ES-I3 (cell line): ENCODE data around the gene KRTAP5-11.
"Not testable (repeated sequence)": the region's sequence is repeated elsewhere in the genome, so short reads cannot be mapped to it uniquely, and the experiment has no call there.

ENCODE experiments used
- H3K36me3 ChIP-seq: 2 replicates; pipeline ENCODE4 v1.6.1; 2013; ENCODE audit warnings: mild to moderate bottlenecking, low read length, control low read depth, moderate library complexity; ENCODE audit not compliant: insufficient read depth
- H3K4me1 ChIP-seq: 2 replicates; pipeline ENCODE4 v1.6.1; 2013; ENCODE audit warnings: mild to moderate bottlenecking, control low read depth, low read length; ENCODE audit not compliant: insufficient read depth
- H3K9ac ChIP-seq: 2 replicates; pipeline ENCODE4 v1.6.1; 2013; ENCODE audit warnings: low read depth, mild to moderate bottlenecking, low read length, moderate library complexity
- H3K9me3 ChIP-seq: 2 replicates; pipeline ENCODE4 v1.6.1; 2013; ENCODE audit warnings: mild to moderate bottlenecking, low read length, moderate library complexity; ENCODE audit not compliant: control insufficient read depth, insufficient read depth

KRTAP5-11 gene

DNA sequence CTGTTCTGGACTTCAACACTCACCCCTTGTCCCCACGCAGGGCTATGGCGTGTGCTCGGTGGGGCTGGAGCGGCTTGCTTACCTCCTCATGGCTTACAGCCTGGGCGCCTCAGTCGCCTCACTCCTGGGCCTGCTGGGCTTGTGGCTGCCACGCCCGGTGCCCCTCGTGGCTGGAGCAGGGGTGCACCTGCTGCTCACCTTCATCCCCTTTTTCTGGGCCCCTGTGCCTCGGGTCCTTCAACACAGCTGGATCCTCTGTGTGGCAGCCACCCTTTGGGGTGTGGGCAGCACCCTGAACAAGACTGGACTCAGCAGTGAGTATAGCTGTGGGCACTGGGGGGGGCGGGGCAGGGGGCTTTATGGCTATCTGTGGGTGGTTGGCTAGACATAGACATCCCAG is 20.5 kb upstream of the KRTAP5-11 start:
- not testable (repeated sequence) for H3K4me1 ChIP-seq, H3K9ac ChIP-seq, H3K9me3 ChIP-seq, H3K36me3 ChIP-seq

DNA sequence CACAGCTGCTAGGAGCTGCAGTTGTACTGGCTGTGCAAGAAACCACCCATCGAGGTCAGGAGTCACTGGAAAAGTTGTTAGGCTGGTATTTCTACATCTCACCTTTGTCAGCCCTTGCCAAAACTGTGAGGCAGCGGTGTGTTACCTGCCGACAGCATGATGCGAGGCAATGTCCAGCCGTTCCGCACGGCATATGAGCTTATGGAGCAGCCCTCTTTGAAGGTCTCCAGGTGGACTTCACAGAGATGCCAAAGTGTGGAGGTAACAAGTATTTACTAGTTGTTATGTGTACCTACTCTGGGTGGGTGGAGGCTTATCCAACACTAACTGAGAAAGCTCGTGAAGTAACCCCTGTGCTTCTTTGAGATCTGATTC is 6.9 kb upstream of the KRTAP5-11 start:
- not testable (repeated sequence) for H3K9me3 ChIP-seq, H3K4me1 ChIP-seq, H3K9ac ChIP-seq, H3K36me3 ChIP-seq

DNA sequence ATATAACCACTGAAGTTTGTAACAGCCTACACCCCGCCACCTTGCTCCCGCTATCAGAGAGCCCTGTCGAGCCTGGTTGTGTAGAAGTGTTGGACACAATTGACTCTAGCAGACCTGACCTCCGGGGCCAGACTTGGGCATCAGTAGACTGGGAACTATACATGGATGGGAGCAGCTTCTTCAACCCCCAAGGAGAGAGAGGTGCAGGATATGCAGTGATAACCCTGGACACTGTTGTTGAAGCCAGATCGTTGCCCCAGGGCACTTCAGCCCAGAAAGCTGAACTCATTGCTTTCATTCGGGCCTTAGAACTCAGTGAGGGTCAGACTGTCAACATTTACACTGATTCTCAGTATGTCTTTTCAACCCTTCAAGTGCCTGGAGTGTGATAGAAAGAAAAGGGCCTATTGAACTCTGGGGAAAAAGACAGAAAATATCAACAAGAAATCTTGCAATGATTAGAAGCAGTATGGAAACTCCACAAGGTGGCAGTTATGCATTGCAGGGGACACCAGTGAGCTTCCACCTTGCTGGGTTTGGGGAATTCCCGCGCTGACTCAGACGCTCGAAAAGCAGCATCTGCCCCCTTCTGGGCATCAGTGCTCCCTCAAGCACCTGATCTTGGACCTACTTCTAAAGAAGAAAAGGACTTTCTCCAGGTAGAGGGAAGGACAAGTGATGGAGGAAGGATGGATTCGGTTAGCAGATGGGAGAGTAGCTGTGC is 6.3 kb upstream of the KRTAP5-11 start:
- not testable (repeated sequence) for H3K4me1 ChIP-seq, H3K36me3 ChIP-seq, H3K9ac ChIP-seq, H3K9me3 ChIP-seq

DNA sequence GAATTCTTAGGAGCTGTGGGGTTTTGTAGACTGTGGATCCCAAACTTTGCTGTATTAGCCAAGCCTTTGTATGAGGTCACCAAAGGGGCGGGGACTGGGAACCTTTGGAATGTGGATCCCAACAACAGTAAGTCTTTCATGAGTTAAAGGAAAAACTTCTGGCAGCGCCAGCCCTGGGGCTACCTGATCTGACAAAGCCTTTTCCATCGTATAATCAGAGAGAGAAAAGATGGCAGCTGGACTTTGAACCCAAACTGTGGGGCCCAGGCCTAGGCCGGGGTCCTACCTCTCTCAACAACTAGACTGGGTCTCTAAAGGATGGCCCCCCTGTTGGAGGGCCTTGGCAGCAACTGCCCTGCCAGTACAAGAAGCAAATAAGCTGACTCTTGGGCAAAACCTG is 5.6 kb upstream of the KRTAP5-11 start:
- H3K4me1 ChIP-seq, H3K9ac ChIP-seq, H3K36me3 ChIP-seq, H3K9me3 ChIP-seq: not testable (repeated sequence)

DNA sequence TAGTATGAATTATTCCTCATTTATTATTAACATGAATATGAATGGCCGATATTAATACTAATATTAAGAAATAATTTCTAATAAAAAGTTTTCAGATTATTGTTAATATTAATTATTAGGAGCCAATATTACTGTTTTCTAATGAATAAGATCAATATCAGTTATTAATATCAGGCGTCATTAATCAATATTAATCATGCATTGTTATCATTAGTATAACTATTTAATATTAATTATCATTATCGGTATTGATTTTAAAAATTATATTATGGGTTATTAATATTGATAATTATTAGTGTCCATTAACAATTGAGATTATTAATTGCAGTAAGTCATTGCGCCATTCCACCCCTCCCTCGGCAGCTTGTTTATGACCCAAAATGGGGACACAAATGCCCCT is 3.0 kb upstream of the KRTAP5-11 start:
- H3K9me3 ChIP-seq, H3K9ac ChIP-seq, H3K36me3 ChIP-seq: not testable (repeated sequence)

DNA sequence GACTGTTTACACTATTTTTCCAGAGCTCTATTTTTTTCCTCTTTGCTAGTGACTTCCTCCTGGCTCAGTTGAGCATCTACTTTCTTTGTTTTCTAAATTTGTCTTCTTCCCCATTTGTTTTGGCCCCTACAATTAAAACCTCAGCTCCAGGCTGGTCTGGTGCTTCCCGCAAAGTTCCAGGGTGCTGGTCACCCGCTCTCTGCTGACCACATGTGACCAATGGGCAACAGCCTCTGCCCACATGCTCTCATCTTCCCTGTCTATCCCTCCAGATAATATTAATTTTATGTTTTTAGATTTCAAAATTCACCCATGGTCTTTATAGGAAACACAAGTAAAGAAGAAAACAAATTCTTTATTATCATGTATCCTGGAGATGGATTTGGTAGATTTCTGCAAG is 294 bp upstream of the KRTAP5-11 start:
- not testable (repeated sequence) for H3K36me3 ChIP-seq, H3K9me3 ChIP-seq, H3K9ac ChIP-seq

More for the DNA sequence above, 3.0 kb upstream of the KRTAP5-11 start:
- H3K4me1 ChIP-seq = not testable (repeated sequence)

DNA sequence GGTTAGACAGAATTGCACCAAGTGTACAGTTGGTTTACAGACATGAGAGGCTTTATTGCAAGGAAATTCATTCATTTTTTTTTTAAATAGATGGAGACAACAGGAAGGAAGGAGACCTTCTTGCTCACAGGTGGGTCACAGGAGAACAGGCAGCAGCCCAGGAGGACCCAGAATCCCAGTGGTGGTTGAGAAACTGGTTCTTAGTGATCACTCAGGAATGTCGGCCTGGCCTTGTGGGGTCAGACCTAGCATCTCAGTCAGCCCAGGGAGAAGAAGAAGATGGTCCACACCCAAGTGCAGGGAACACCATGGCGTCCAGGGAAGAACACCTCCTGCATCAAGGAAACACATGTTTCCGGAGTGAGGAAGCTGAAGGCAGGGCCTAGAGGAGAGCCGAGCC is 849 bp downstream of the KRTAP5-11 start:
- Histone ChIP-seq H3K4me1 (no peaks in the 10 kb centered on the region), H3K9ac (no peak overlapping the region), H3K9me3 (no peaks in the 10 kb centered on the region), H3K36me3 (no peaks in the 10 kb centered on the region)

More for the DNA sequence above, 294 bp upstream of the KRTAP5-11 start:
- not testable (repeated sequence) for H3K4me1 ChIP-seq

DNA sequence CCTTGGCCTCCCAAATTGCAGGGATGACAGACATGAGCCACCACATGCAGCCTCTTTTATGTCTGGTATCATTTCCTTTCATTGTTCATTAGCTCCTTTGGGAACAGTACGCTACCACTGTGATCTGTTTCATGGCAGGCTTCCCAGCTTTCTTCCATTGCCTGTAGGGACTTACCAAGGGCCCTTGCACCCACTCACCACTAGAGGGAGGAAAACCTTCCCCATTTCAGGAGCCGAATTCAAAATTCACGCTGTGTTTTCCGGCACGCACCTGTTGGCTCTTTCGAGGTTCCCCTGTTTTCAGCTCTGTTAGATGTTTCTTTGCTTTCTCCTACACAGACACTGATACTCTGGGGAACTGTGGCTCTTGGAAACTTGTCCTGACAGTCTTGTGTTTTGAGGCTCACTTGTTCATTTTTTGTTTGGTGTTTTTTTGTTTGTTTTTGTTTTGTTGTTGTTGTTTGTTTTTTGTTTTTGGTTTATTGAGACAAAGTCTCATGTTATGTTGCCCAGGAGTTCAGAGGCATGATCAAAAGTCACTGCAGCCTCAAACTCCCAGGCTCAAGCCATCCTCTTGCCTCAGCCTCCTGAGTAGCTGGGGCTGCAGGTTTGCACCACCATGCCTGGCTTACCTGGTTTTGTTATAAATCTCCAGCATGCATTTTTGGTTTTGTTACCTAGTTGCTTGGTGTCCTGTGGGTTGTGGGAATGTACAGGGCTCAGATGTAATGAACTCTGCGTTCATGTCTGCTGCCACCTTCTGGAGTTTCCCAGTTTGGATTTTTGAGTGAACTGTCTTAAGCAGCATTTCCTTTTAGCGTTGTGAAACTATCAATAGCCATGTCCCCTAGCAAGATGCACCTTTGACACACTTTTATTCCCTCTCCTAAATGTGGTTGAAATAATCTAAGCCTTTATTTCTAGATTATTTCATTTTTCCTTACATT is 2.3 kb downstream of the KRTAP5-11 start:
- Histone ChIP-seq H3K9me3 (no peaks in the 10 kb centered on the region), H3K4me1 (no peaks in the 10 kb centered on the region), H3K9ac (no peak overlapping the region), H3K36me3 (no peaks in the 10 kb centered on the region)

DNA sequence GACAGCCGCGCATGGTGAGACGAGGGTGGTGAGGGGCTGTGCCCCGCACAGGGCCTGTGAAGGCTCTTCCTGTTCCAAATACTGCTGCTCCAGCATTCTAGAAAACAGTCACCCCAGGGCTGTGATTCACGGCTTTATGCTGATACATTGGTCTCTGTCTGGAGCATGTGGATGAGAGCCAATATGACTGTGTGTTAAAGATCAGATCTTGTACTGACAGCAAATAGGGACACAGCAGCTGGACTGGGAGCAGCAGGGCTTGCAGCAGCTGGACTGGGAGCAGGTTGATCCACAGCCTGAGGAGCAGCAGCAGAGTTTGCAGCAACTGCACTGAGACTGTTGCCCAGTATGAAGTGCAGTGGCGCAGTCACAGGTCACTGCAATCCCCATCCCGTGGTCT is 3.2 kb downstream of the KRTAP5-11 start:
- H3K36me3 ChIP-seq, H3K9me3 ChIP-seq, H3K9ac ChIP-seq, H3K4me1 ChIP-seq: not testable (repeated sequence)

DNA sequence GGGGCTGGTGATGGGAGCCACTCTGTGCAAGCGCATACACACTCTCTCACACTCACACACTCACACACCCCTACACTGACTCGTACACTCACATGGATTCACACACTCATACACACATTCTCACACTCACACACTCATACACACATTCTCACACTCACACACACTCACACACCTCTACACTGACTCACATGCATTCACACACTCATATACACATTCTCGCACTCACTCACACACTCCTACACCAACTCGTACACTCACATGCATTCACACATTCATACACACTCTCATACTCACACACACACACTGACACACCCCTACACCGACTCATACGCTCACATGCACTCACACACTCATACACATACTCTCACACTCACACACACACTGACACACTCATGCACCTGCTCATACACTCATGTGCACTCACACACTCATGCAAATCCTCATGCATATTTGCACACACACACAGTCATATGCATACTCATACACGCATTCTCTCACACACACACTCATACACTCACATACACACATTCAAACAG is 5.1 kb downstream of the KRTAP5-11 start:
- H3K9me3 ChIP-seq = no peaks in the 10 kb centered on the region
- no peaks in the 10 kb centered on the region for H3K4me1 ChIP-seq
- H3K9ac ChIP-seq = no peak overlapping the region
- no peaks in the 10 kb centered on the region for H3K36me3 ChIP-seq

DNA sequence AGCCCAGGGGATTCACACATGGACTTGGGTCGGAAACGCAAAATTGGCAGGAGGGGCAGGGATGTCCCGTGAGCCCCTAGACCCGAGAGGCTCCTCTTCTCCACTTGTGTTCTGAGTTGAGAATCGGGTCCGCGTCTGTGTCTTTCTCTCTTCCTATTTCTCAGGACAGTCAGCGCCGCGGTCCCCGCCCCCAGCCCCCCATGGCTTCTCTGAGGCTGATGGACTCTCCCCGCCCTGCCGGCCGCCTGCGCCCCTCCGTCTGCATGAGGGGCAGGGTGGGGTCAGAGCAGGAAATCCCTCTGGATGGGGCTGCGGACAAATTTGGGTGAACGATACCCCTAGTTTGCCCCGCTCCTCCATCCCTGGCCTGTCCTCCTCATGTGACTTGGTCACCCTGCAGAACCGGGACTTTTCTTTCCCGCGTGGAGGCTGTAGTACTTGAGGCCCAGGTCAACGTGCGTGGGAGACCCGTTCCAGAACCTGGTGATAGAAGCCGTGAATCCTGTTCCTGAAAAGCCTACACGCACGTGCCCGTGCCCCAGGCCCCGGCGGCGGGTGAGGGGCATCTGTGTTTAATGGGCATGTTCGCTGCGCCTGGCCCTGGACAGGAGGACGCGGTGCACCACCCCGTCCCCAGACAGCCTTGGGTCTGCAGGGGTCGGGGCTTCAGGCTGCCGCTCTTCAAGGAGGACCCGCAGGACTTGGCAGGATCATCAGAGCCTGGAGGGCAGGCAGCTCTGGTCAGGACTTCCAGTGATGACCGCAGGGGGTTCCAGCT is 5.8 kb downstream of the KRTAP5-11 start:
- H3K9me3 ChIP-seq, H3K9ac ChIP-seq, H3K36me3 ChIP-seq, H3K4me1 ChIP-seq: not testable (repeated sequence)

DNA sequence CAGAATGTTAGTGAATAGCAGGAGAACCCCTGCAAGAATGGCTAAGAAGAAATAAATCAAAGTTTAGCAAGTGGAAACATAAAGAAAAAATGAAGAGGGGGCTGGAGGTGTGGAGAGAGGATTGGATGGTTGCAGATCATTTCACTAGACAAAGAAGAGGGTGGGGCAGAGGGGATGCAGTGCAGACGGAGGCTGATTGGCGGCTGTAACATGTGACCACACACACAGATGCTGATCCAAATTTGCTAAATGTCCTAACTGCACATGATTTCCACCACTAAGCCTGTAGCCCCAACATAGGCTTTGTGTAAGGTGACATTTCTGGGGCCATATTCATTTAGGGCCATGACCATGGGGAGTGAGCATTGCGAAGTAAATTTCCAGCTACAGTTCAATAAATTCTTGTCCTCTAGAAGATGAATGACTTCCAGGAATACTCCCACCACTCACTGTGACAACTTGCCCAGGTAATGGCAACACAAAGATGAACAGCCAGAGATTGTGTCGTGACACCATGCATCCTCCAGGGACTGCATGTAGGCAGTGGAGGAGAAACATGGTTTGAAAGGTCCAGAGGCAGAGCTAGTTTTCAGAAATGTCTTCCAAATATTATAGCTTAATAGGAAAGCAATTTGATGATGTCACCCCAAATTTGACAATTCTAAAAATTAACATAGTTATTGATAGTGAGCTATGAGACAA is 6.8 kb downstream of the KRTAP5-11 start:
- Histone ChIP-seq H3K9ac (no peak overlapping the region), H3K36me3 (no peaks in the 10 kb centered on the region), H3K9me3 (no peaks in the 10 kb centered on the region), H3K4me1 (no peaks in the 10 kb centered on the region)

DNA sequence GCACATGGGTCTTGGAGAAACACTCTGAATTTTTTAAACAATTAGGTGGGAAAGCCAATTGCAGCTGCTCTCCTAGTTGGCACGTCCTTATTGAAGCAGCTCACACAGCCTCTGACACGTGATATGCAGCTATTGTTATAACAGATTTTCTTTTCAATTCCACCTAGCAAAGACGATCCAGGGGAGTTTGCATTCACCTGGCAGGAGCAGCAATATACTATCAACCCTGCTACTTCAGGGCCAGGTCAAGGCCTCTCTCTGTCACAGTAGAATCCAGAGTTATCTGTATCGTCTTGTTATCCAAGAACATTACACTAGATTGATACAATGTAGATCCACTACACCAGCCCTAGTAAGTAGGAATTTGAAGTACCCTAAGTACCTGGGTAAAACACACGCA is 8.3 kb downstream of the KRTAP5-11 start:
- no peak overlapping the region for H3K9ac ChIP-seq
- no peaks in the 10 kb centered on the region for H3K9me3 ChIP-seq
- H3K4me1 ChIP-seq = no peaks in the 10 kb centered on the region
- no peaks in the 10 kb centered on the region for H3K36me3 ChIP-seq

DNA sequence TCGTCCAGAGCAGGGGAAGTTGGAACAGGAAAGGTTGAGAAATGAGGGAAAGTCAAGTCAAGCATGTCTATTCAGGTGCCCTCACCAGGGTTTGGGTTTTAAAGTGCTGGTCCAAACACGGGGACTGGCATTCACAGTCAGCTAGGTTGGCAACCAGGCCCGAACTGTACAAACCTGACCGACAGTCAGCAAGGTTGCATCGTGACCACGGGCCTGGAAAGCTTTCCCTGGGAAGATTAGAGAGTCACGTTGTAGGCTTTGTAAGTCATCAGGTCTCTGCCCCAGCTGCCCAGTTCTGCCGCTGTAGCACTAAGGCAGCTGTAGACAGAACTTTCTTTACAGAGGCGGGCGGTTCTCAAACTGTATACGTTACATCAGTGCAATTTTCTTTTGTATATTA is 9.9 kb downstream of the KRTAP5-11 start:
- Histone ChIP-seq H3K9ac (no peak overlapping the region), H3K4me1 (no peaks in the 10 kb centered on the region), H3K9me3 (no peaks in the 10 kb centered on the region), H3K36me3 (no peaks in the 10 kb centered on the region)
